Neural cell (in vitro differentiated cells): ENCODE results near the gene NDUFAF2. TPM values are rescaled to one million over a fixed set of nuclear protein-coding genes. Genes with fewer than 3 reads are reported as not detected.

ENCODE experiments used
- H2AFZ ChIP-seq: fragments of 200-600, 300-800 bp; sonication (generic), shearing (Covaris generic); 2 replicates; pipeline ENCODE4 v1.6.0; 2014; ENCODE audit warnings: low read depth, mild to moderate bottlenecking, antibody characterized with exemption, low read length, moderate library complexity
- H3F3A ChIP-seq: fragments of 200-600 bp; shearing (Covaris generic); 2 replicates; pipeline ENCODE4 v1.6.1; 2016; ENCODE audit warnings: mild to moderate bottlenecking, moderate library complexity, mixed read lengths, antibody characterized with exemption, low read length; ENCODE audit not compliant: insufficient read depth, poor library complexity, severe bottlenecking
- H3K27ac ChIP-seq: fragments of 200-600, 300-800 bp; sonication (generic), shearing (Covaris generic); 2 replicates; pipeline ENCODE4 v1.5.1; 2014; ENCODE audit warnings: mild to moderate bottlenecking, low read length, moderate library complexity
- H3K27me3 ChIP-seq: fragments of 300-800, 200-600 bp; sonication (generic), shearing (Covaris generic); 2 replicates; pipeline ENCODE4 v1.6.0; 2014; ENCODE audit warnings: mild to moderate bottlenecking, low read depth, low read length, moderate library complexity; ENCODE audit not compliant: insufficient read depth
- H3K36me3 ChIP-seq: fragments of 300-800, 200-600 bp; sonication (generic), shearing (Covaris generic); 2 replicates; pipeline ENCODE4 v1.5.1; 2014; ENCODE audit warnings: mild to moderate bottlenecking, antibody characterized with exemption, low read length, moderate library complexity; ENCODE audit not compliant: insufficient read depth
- H3K4me2 ChIP-seq: fragments of 300-800, 200-600 bp; sonication (generic), shearing (Covaris generic); 2 replicates; pipeline ENCODE4 v1.6.0; 2014; ENCODE audit warnings: mild to moderate bottlenecking, low read length
- H3K4me3 ChIP-seq: fragments of 300-800, 200-600 bp; sonication (generic), shearing (Covaris generic); 2 replicates; pipeline ENCODE4 v1.5.1; 2014; ENCODE audit warnings: mild to moderate bottlenecking, low read length, moderate library complexity
- H3K79me2 ChIP-seq: fragments of 200-600 bp; shearing (Covaris generic); replicated peaks from 2 replicates; pipeline ENCODE4 v1.6.0; 2014; ENCODE audit warnings: mild to moderate bottlenecking, low read length, moderate library complexity; ENCODE audit not compliant: insufficient read depth
- H3K9ac ChIP-seq: fragments of 300-800, 200-600 bp; sonication (generic), shearing (Covaris generic); 2 replicates; pipeline ENCODE4 v1.6.1; 2016; ENCODE audit warnings: mild to moderate bottlenecking, low read length, mixed read lengths
- H3K9me2 ChIP-seq: fragments of 200-600 bp; shearing (Covaris generic); 2 replicates; pipeline ENCODE4 v1.6.1; 2016; ENCODE audit warnings: mild to moderate bottlenecking, low read length, mixed read lengths; ENCODE audit not compliant: insufficient read depth
- H3K9me3 ChIP-seq: fragments of 200-600, 300-800 bp; sonication (generic), shearing (Covaris generic); 2 replicates; pipeline ENCODE4 v1.6.1; 2016; ENCODE audit warnings: mild to moderate bottlenecking, mixed run types, low read length, moderate library complexity, mixed read lengths
- H4K20me1 ChIP-seq: fragments of 200-600 bp; shearing (Covaris generic); 2 replicates; pipeline ENCODE4 v1.6.1; 2016; ENCODE audit warnings: mild to moderate bottlenecking, mixed run types; ENCODE audit not compliant: insufficient read depth
- CTCF ChIP-seq: fragments of 450-650 bp; IDR thresholded peaks from 2 replicates; pipeline ENCODE4 v1.5.1; 2014; ENCODE audit warnings: antibody characterized with exemption, mild to moderate bottlenecking, moderate library complexity; ENCODE audit not compliant: poor library complexity, severe bottlenecking
- EP300 ChIP-seq: fragments of 450-650 bp; conservative IDR thresholded peaks from 2 replicates; pipeline ENCODE4 v1.6.1; 2014; ENCODE audit warnings: antibody characterized with exemption, mild to moderate bottlenecking, moderate library complexity; ENCODE audit not compliant: poor library complexity, severe bottlenecking
- EZH2 ChIP-seq: fragments of 200-600, 300-800 bp; shearing (Covaris generic), sonication (generic); IDR thresholded peaks from 2 replicates; pipeline ENCODE4 v1.6.1; 2014; ENCODE audit warnings: antibody characterized with exemption, low read length, borderline replicate concordance, mild to moderate bottlenecking; ENCODE audit not compliant: insufficient read depth, poor library complexity, severe bottlenecking
- MXI1 ChIP-seq: fragments of 450-650 bp; conservative IDR thresholded peaks from 2 replicates; pipeline ENCODE4 v1.6.1; 2014; ENCODE audit warnings: antibody characterized with exemption, mild to moderate bottlenecking; ENCODE audit not compliant: poor library complexity, severe bottlenecking
- POLR2AphosphoS5 ChIP-seq: IDR thresholded peaks from 2 replicates; pipeline ENCODE4 v1.6.1; 2012
- RAD21 ChIP-seq: fragments of 450-650 bp; conservative IDR thresholded peaks from 2 replicates; pipeline ENCODE4 v1.6.1; 2014; ENCODE audit warnings: antibody characterized with exemption, mild to moderate bottlenecking, moderate library complexity
- SMC3 ChIP-seq: fragments of 450-650 bp; conservative IDR thresholded peaks from 2 replicates; pipeline ENCODE4 v1.6.1; 2014; ENCODE audit warnings: antibody characterized with exemption, mild to moderate bottlenecking, moderate library complexity; ENCODE audit not compliant: poor library complexity
- TAF1 ChIP-seq: IDR thresholded peaks from 2 replicates; pipeline ENCODE4 v1.6.1; 2012; ENCODE audit warnings: low read depth
- polyA plus RNA-seq: library from polyadenylated mRNA; depleted of rRNA; stranded (reverse); fragments of >200 nt; gene quantifications from 2 replicates; pipeline ENCODE4 v1.2.3, GENCODE V29; 2014
- TF ChIP-seq, protein P1 (sequence below): IDR thresholded peaks from 2 replicates; pipeline ENCODE4 v1.6.1; 2012; ENCODE audit warnings: borderline replicate concordance

NDUFAF2 gene
- polyA plus RNA-seq, 1 donor from 2014 or later, result 53.6 TPM

- Histone ChIP-seq H2AFZ (no peak overlapping the region), H3F3A (peaks cover 3% of the 10 kb centered on the region), H3K9ac (no peak overlapping the region), H3K27ac (no peak overlapping the region), H3K9me3 (no peaks in the 10 kb centered on the region), H3K9me2 (no peaks in the 10 kb centered on the region), H4K20me1 (no peaks in the 10 kb centered on the region), H3K79me2 (no peaks in the 10 kb centered on the region), H3K36me3 (no peaks in the 10 kb centered on the region), H3K27me3 (no peaks in the 10 kb centered on the region), H3K4me3 (no peak overlapping the region), H3K4me2 (no peak overlapping the region)
- no peak for TF ChIP-seq POLR2AphosphoS5
Observed at GRCh38 chr5:61001647-61002046, 56.6 kb downstream of the NDUFAF2 start.

GRCh38 chr5:61002611-61003355, 57.8 kb downstream of the NDUFAF2 start:
- no peaks in the 10 kb centered on the region for H3K9me2 ChIP-seq
- no peak overlapping the region for H3K27ac ChIP-seq
- H3K9ac ChIP-seq, result no peak overlapping the region
- H3K27me3 ChIP-seq, result no peaks in the 10 kb centered on the region
- TF ChIP-seq, protein P1, sequence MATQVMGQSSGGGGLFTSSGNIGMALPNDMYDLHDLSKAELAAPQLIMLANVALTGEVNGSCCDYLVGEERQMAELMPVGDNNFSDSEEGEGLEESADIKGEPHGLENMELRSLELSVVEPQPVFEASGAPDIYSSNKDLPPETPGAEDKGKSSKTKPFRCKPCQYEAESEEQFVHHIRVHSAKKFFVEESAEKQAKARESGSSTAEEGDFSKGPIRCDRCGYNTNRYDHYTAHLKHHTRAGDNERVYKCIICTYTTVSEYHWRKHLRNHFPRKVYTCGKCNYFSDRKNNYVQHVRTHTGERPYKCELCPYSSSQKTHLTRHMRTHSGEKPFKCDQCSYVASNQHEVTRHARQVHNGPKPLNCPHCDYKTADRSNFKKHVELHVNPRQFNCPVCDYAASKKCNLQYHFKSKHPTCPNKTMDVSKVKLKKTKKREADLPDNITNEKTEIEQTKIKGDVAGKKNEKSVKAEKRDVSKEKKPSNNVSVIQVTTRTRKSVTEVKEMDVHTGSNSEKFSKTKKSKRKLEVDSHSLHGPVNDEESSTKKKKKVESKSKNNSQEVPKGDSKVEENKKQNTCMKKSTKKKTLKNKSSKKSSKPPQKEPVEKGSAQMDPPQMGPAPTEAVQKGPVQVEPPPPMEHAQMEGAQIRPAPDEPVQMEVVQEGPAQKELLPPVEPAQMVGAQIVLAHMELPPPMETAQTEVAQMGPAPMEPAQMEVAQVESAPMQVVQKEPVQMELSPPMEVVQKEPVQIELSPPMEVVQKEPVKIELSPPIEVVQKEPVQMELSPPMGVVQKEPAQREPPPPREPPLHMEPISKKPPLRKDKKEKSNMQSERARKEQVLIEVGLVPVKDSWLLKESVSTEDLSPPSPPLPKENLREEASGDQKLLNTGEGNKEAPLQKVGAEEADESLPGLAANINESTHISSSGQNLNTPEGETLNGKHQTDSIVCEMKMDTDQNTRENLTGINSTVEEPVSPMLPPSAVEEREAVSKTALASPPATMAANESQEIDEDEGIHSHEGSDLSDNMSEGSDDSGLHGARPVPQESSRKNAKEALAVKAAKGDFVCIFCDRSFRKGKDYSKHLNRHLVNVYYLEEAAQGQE, result no peak
- no peak for TF ChIP-seq CTCF
- peak; percentile 75 for TF ChIP-seq EP300
- TF ChIP-seq RAD21, result no peak
- TF ChIP-seq SMC3, result no peak
- TF ChIP-seq MXI1, result no peak
- H3K4me3 ChIP-seq, result no peak overlapping the region
- H2AFZ ChIP-seq, result no peak overlapping the region
- peaks cover 3% of the 10 kb centered on the region for H3F3A ChIP-seq
- no peaks in the 10 kb centered on the region for H3K9me3 ChIP-seq
- no peaks in the 10 kb centered on the region for H4K20me1 ChIP-seq
- H3K79me2 ChIP-seq, result no peaks in the 10 kb centered on the region
- H3K4me2 ChIP-seq, result no peak overlapping the region
- H3K36me3 ChIP-seq, result no peaks in the 10 kb centered on the region

GRCh38 chr5:61004448-61004847, 59.4 kb downstream of the NDUFAF2 start:
- TF ChIP-seq, protein P1, result no peak
- TF ChIP-seq MXI1 (no peak), EZH2 (no peak), EP300 (no peak), POLR2AphosphoS5 (no peak), SMC3 (no peak), TAF1 (no peak), RAD21 (no peak), CTCF (no peak)
- Histone ChIP-seq H3K27me3 (no peaks in the 10 kb centered on the region), H4K20me1 (no peaks in the 10 kb centered on the region), H3K4me2 (no peak overlapping the region), H3K79me2 (no peaks in the 10 kb centered on the region), H3K9ac (no peak overlapping the region), H3F3A (peaks cover 3% of the 10 kb centered on the region), H3K9me2 (no peaks in the 10 kb centered on the region), H2AFZ (no peak overlapping the region), H3K4me3 (no peak overlapping the region), H3K9me3 (no peaks in the 10 kb centered on the region), H3K36me3 (no peaks in the 10 kb centered on the region), H3K27ac (no peak overlapping the region)
